ENCODE data around the gene GSPT1.

DNA sequence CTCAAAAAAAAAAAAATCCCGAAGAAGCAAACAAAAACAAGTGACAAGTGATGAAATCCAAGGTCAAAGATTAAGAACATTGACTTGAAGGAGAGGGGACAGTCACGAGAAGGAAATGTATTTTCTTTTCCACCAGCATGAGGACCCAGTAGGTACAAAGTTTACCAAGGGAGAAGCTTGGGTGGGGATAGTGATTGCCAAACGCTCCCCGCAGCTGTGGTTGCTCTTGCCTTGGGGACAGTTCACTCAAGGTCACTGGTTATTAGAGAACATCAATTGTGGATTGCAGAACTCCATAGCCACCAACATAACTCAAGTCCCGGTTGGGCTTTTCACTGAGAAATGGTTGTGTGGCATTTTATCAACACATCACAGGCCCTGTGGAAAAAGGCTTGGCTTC lies 91.4 kb downstream of the GSPT1 start:
- TF ChIP-seq, protein P1, sequence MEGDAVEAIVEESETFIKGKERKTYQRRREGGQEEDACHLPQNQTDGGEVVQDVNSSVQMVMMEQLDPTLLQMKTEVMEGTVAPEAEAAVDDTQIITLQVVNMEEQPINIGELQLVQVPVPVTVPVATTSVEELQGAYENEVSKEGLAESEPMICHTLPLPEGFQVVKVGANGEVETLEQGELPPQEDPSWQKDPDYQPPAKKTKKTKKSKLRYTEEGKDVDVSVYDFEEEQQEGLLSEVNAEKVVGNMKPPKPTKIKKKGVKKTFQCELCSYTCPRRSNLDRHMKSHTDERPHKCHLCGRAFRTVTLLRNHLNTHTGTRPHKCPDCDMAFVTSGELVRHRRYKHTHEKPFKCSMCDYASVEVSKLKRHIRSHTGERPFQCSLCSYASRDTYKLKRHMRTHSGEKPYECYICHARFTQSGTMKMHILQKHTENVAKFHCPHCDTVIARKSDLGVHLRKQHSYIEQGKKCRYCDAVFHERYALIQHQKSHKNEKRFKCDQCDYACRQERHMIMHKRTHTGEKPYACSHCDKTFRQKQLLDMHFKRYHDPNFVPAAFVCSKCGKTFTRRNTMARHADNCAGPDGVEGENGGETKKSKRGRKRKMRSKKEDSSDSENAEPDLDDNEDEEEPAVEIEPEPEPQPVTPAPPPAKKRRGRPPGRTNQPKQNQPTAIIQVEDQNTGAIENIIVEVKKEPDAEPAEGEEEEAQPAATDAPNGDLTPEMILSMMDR (IDR thresholded peaks at IDR 0.05; ENCODE audit: insufficient read depth, low read length, poor library complexity, severe bottlenecking), result no peak
- TF ChIP-seq EZH2phosphoT487 (conservative IDR thresholded peaks at IDR 0.05; ENCODE audit: low read length), result no peak
